K562 (cell line): ENCODE data around the gene NRF1. TPM values are rescaled to one million over a fixed set of nuclear protein-coding genes. Genes with fewer than 3 reads are reported as not detected.
A peak's percentile ranks its signal among the peaks of the same experiment; 100 is the strongest.

Source experiments
- ATAC-seq: fragments of 200-7000 bp; cut with Tn5 transposase; 3 replicates; pipeline ENCODE4 v1.9.1; 2020; ENCODE audit warnings: moderate library complexity
- BruUV-seq: library from RNA; stranded (reverse); fragments of 400-500 nt; replicated peaks from 2 replicates; lab custom pipeline; 2021; lab: Mats Ljungman, UMichigan
- CTCF ChIA-PET: fragments of 300-600 bp; formaldehyde crosslinking; extraction: SDS; loops from one replicate; lab custom pipeline; 2021; ENCODE audit warnings: low intra/inter-chr PET ratio; lab: Yijun Ruan, JAX
- POLR2A ChIA-PET: fragments of 300-600, 350-650 bp; sonication (Branson Sonifier 250); formaldehyde crosslinking; extraction: SDS; loops from one replicate; lab custom pipeline; 2021; ENCODE audit warnings: antibody characterized with exemption, inconsistent platforms; lab: Yijun Ruan, JAX
- DNase-seq, 4 experiments: peaks; one replicate each; pipeline versions ENCODE4 v3.0.0 to v3.0.0-alpha.2; 2011 to 2018; ENCODE audit warnings: low spot score in 3 of 4, mixed read lengths in 3 of 4; ENCODE audit errors: extremely low read depth in 1 of 4
- FAIRE-seq: peaks from 2 replicates; lab custom pipeline; 2011; peaks lifted over from hg19 to GRCh38; lab: Jason Lieb, UNC
- H2AFZ ChIP-seq: 2 replicates; pipeline ENCODE4 v1.6.0; 2011; ENCODE audit warnings: low read depth, low read length, control low read depth, inconsistent platforms
- H3K27ac ChIP-seq: fragments of 200-600 bp; 3 replicates; pipeline ENCODE4 v1.8.0; 2011; ENCODE audit warnings: low read depth, mild to moderate bottlenecking, control low read depth, inconsistent platforms, low read length, moderate library complexity, mixed read lengths; ENCODE audit errors: extremely low read depth
- H3K27me3 ChIP-seq, 2 experiments: fragments of 300-600 bp in 1 of 2; 2 replicates in 1 of 2; 3 replicates in 1 of 2; pipeline versions ENCODE4 v1.6.0 to v1.8.0; 2011; ENCODE audit warnings: inconsistent platforms in 2 of 2, low read length in 2 of 2, mild to moderate bottlenecking in 1 of 2, mixed read lengths in 1 of 2, moderate library complexity in 1 of 2; ENCODE audit not compliant: control insufficient read depth in 2 of 2, insufficient read depth in 2 of 2
- H3K36me3 ChIP-seq: fragments of 300-600 bp; 3 replicates; pipeline ENCODE4 v1.8.0; 2011; ENCODE audit warnings: mild to moderate bottlenecking, low read length, inconsistent platforms; ENCODE audit not compliant: control insufficient read depth, insufficient read depth
- H3K4me1 ChIP-seq, 2 experiments: fragments of 200-600 bp in 1 of 2; replicated peaks in 1 of 2; 2 replicates in 1 of 2; 3 replicates in 1 of 2; pipeline versions ENCODE4 v1.5.1 to v1.8.0; 2011; ENCODE audit warnings: inconsistent platforms in 2 of 2, low read length in 2 of 2, mild to moderate bottlenecking in 1 of 2, mixed read lengths in 1 of 2, moderate library complexity in 1 of 2; ENCODE audit not compliant: control insufficient read depth in 2 of 2, insufficient read depth in 2 of 2
- H3K4me2 ChIP-seq: 2 replicates; pipeline ENCODE4 v1.6.1; 2011; ENCODE audit warnings: low read length, control low read depth, inconsistent platforms, mixed read lengths; ENCODE audit not compliant: insufficient read depth
- H3K4me3 ChIP-seq: fragments of 200-600 bp; sonication (generic), shearing (Covaris generic); 2 replicates; pipeline ENCODE4 v1.5.1; 2016; ENCODE audit warnings: control low read depth, inconsistent platforms
- H3K79me2 ChIP-seq: fragments of 200-600 bp; 3 replicates; pipeline ENCODE4 v1.8.0; 2011; ENCODE audit warnings: low read length, inconsistent platforms; ENCODE audit not compliant: control insufficient read depth, insufficient read depth
- H3K9ac ChIP-seq, 2 experiments: 2 replicates each; pipeline versions ENCODE4 v1.6.0 to v1.6.1; 2011; ENCODE audit warnings: low read depth in 2 of 2, low read length in 2 of 2, control low read depth in 1 of 2, inconsistent platforms in 1 of 2, mild to moderate bottlenecking in 1 of 2, mixed read lengths in 1 of 2; ENCODE audit not compliant: insufficient read depth in 1 of 2
- H3K9me1 ChIP-seq: one replicate; pipeline ENCODE4 v1.6.0; 2011; ENCODE audit warnings: inconsistent platforms, mild to moderate bottlenecking, low read length, moderate library complexity; ENCODE audit not compliant: control insufficient read depth, insufficient read depth
- H3K9me3 ChIP-seq: replicated peaks from 2 replicates; pipeline ENCODE4 v1.5.1; 2011; ENCODE audit warnings: low read depth, low read length, inconsistent platforms; ENCODE audit not compliant: control insufficient read depth, insufficient read depth
- H4K20me1 ChIP-seq: replicated peaks from 2 replicates; pipeline ENCODE4 v1.6.1; 2011; ENCODE audit warnings: low read length, inconsistent platforms, mixed read lengths; ENCODE audit not compliant: control insufficient read depth, insufficient read depth
- C11orf30 ChIP-seq: fragments of 450-650 bp; IDR thresholded peaks from 2 replicates; pipeline ENCODE4 v1.6.1; 2016; ENCODE audit warnings: low read depth, mild to moderate bottlenecking
- GTF2A2 ChIP-seq: IDR thresholded peaks from 2 replicates; pipeline ENCODE4 v1.6.1; 2016; ENCODE audit warnings: mild to moderate bottlenecking, missing genetic modification characterization, missing compliant biosample characterization
- HDGF ChIP-seq: fragments of 450-650 bp; IDR thresholded peaks from 2 replicates; pipeline ENCODE4 v1.6.1; 2016
- HIVEP1 ChIP-seq: fragments of 250-450 bp; sonication (Bioruptor Pico); IDR thresholded peaks from 2 replicates; pipeline ENCODE4 v1.4.0; 2020; ENCODE audit warnings: mild to moderate bottlenecking
- MAFF ChIP-seq: IDR thresholded peaks from 2 replicates; pipeline ENCODE4 v1.6.1; 2012; ENCODE audit warnings: low read length, improper control_type of control experiment
- MAFG ChIP-seq: fragments of 450-650 bp; conservative IDR thresholded peaks from 2 replicates; pipeline ENCODE4 v1.6.1; 2016; ENCODE audit warnings: missing genetic modification characterization, missing compliant biosample characterization
- MAFK ChIP-seq: IDR thresholded peaks from 2 replicates; pipeline ENCODE4 v1.6.1; 2011; ENCODE audit warnings: low read length, improper control_type of control experiment
- PHF8 ChIP-seq: fragments of 200-600 bp; sonication (generic); IDR thresholded peaks from 2 replicates; pipeline ENCODE4 v1.6.1; 2012; ENCODE audit warnings: mixed run types, mild to moderate bottlenecking, inconsistent platforms, low read length, moderate library complexity, borderline replicate concordance
- ZMIZ1 ChIP-seq, 2 experiments: fragments of 150-350 bp in 1 of 2; IDR thresholded peaks; 2 replicates each; pipeline ENCODE4 v1.6.1; 2012 to 2016; ENCODE audit warnings: low read depth in 2 of 2, low read length in 2 of 2, mild to moderate bottlenecking in 1 of 2, moderate library complexity in 1 of 2
- ZNF146 ChIP-seq: IDR thresholded peaks from one replicate; pipeline ENCODE4 v1.6.1; 2018; ENCODE audit warnings: missing compliant biosample characterization; ENCODE audit not compliant: unreplicated experiment
- ZNF316 ChIP-seq: fragments of 450-650 bp; IDR thresholded peaks from 2 replicates; pipeline ENCODE4 v1.6.1; 2016
- ZNF79 ChIP-seq: fragments of 250-450 bp; sonication (Bioruptor Pico); IDR thresholded peaks from 2 replicates; pipeline ENCODE4 v1.4.0; 2020; ENCODE audit warnings: low read depth, mild to moderate bottlenecking, moderate library complexity
- WGBS: fragments of 100-300 bp; shearing (Covaris generic); methylation state at CpG from one replicate; pipeline ENCODE4 v1.1.6; 2016; ENCODE audit warnings: low coverage, mixed read lengths; ENCODE audit not compliant: insufficient coverage; ENCODE audit errors: missing lambda C conversion rate; 5-methylcytosine and 5-hydroxymethylcytosine counted together
- in situ Hi-C: fragments of 300-500 bp; cut with MboI; formaldehyde crosslinking; loops from 4 replicates; pipeline ENCODE4 v1.15.0; 2018; ENCODE audit warnings: inconsistent platforms, mixed read lengths
- intact Hi-C: fragments of 100-400 bp; cut with micrococcal nuclease; formaldehyde crosslinking; loops from 2 replicates; pipeline ENCODE4 v1.14.2; 2022
- polyA plus RNA-seq, 8 experiments: library from polyadenylated mRNA; depleted of rRNA in 4 of 8; stranded (reverse) in 5 of 8; unstranded in 3 of 8; fragments of >200 nt; fragmentation: Nextera tagmentation in 2 of 8; fragmentation: Illumina TruSeq in 1 of 8; extraction: Ambion mirVana in 2 of 8; extraction: Trizol in 1 of 8; gene quantifications; 2 replicates each; pipeline versions ENCODE4 v1.2.1 to v1.2.3, GENCODE V29; 2011 to 2014; ENCODE audit warnings: inconsistent platforms in 1 of 8, missing spikeins in 1 of 8
- total RNA-seq, 7 experiments: library from RNA; depleted of rRNA in 6 of 7; stranded (reverse); fragments of >200 nt in 6 of 7; fragmentation: Illumina TruSeq in 2 of 7; extraction: Trizol in 2 of 7; gene quantifications; 2 replicates each; pipeline versions ENCODE4 v1.2.1 to v1.2.3, GENCODE V29; 2011 to 2021; ENCODE audit warnings: low replicate concordance in 1 of 7

Gene NRF1
- total and polyA plus RNA-seq, 9 of the 15 experiments (the other 6 are each of a cell fraction or from before 2014, with no cell fraction given): 8.6 to 28.8 (median 20.3) TPM

- intact Hi-C loops: no loop called here
- Histone ChIP-seq H3K4me1 (no peaks in the 10 kb centered on the region; a peak in 1 of 5 replicates), H4K20me1 (no peaks in the 10 kb centered on the region), H3K4me3 (no peak overlapping the region), H3K9me1 (no peaks in the 10 kb centered on the region), H2AFZ (no peak overlapping the region)
- no peak for FAIRE-seq
- peak; percentile 62; the same call in 1 of the 2 replicates for TF ChIP-seq ZNF79
- TF ChIP-seq MAFK: peak; percentile 98
- no peak for TF ChIP-seq ZNF146
- TF ChIP-seq ZMIZ1 (IDR thresholded peaks at IDR 0.05; ENCODE audit: low read depth in 2 of 2, low read length in 2 of 2): no peak
- TF ChIP-seq PHF8: peak; percentile 11; the same call in 1 of the 2 replicates
- TF ChIP-seq C11orf30: peak; percentile 93
- TF ChIP-seq MAFF: peak; percentile 98
- no peak for TF ChIP-seq HDGF
- TF ChIP-seq ZNF316: peak; percentile 97
- peak; percentile 94 for TF ChIP-seq MAFG (tag)
- TF ChIP-seq GTF2A2 (tag): no peak
- no peak for TF ChIP-seq HIVEP1 (CRISPR knock-in tag)
- TF ChIP-seq, all 486 proteins: peak for 7
- DNase-seq (no peak), ATAC-seq (no peak)
- BruUV-seq: no TSS peak
- WGBS: 74% methylated on average over 2 of the region's 2 CpGs
- in situ Hi-C loops: no loop called here
- CTCF ChIA-PET: no interaction called here
- H3K27ac ChIP-seq: no peak overlapping the region
- H3K27me3 ChIP-seq: no peaks in the 10 kb centered on the region
- H3K4me2 ChIP-seq: no peak overlapping the region
- H3K9ac ChIP-seq: no peak overlapping the region
- POLR2A ChIA-PET: interaction anchor here (0.6 to 0.8 kb wide), 2 partner anchors 25 to 239 kb away, joined by 3 read pairs; no protein-coding TSS in a partner anchor
- no peaks in the 10 kb centered on the region for H3K9me3 ChIP-seq
- H3K36me3 ChIP-seq: peaks cover 2% of the 10 kb centered on the region; the same call in 2 of the 3 replicates
- H3K79me2 ChIP-seq: no peaks in the 10 kb centered on the region
Measured at GRCh38 chr7:129741743-129742213, 130.3 kb downstream of the NRF1 start.
